Gastrocnemius medialis (tissue), 4 donors: ENCODE measurements around the gene MICU1. TPM values are rescaled to one million over a fixed set of nuclear protein-coding genes. Genes with fewer than 3 reads are reported as not detected.
"Not testable (repeated sequence)": the region's sequence is repeated elsewhere in the genome, so short reads cannot be mapped to it uniquely, and the experiment has no call there.

Experiments used
- ATAC-seq, 2 donors: fragments of 150-250 bp; one replicate each; pipeline ENCODE4 v1.9.1; 2016
- DNase-seq, 2 donors: peaks; one replicate each; pipeline ENCODE4 v3.0.0-alpha.2; 2019
- H3K27ac ChIP-seq, 4 donors: fragments of 200-600 bp; sonication (generic); 1 replicate in 1 of 4; 2 replicates in 3 of 4; pipeline ENCODE4 v1.5.1; 2016 to 2018; ENCODE audit warnings: mild to moderate bottlenecking in 2 of 4, moderate library complexity in 1 of 4
- H3K27me3 ChIP-seq, 3 donors: fragments of 200-600 bp; sonication (generic) in 2 of 3; 1 replicate in 1 of 3; 2 replicates in 2 of 3; pipeline versions ENCODE4 v1.5.1 to v1.6.0; 2016 to 2019; ENCODE audit warnings: mild to moderate bottlenecking in 1 of 3, moderate library complexity in 1 of 3
- H3K36me3 ChIP-seq, 2 donors: fragments of 200-600 bp; sonication (generic) in 1 of 2; one replicate each; pipeline ENCODE4 v1.5.1; 2017 to 2018
- H3K4me1 ChIP-seq, 2 donors: fragments of 200-600 bp; sonication (generic) in 1 of 2; one replicate each; pipeline ENCODE4 v1.5.1; 2016 to 2017; ENCODE audit warnings: mild to moderate bottlenecking in 2 of 2
- H3K4me3 ChIP-seq, 4 donors: fragments of 200-600 bp; sonication (generic) in 3 of 4; 1 replicate in 1 of 4; 2 replicates in 3 of 4; pipeline ENCODE4 v1.5.1; 2016 to 2019; ENCODE audit warnings: mild to moderate bottlenecking in 2 of 4
- H3K9me3 ChIP-seq, 3 donors: fragments of 200-600 bp; sonication (generic) in 2 of 3; 1 replicate in 1 of 3; 2 replicates in 2 of 3; pipeline ENCODE4 v1.5.1; 2016 to 2019
- CTCF ChIP-seq, 5 experiments: fragments of 450-650 bp in 3 of 5; fragments of 200-600 bp in 2 of 5; sonication (generic) in 2 of 5; IDR thresholded peaks in 4 of 5; conservative IDR thresholded peaks in 1 of 5; 1 replicate in 4 of 5; 2 replicates in 1 of 5; pipeline ENCODE4 v1.5.1; 2016 to 2019; ENCODE audit warnings: antibody characterized with exemption in 5 of 5, mild to moderate bottlenecking in 3 of 5, moderate library complexity in 3 of 5
- POLR2A ChIP-seq, 2 donors: fragments of 450-650 bp; IDR thresholded peaks; one replicate each; pipeline ENCODE4 v1.6.1; 2017; ENCODE audit warnings: antibody characterized with exemption in 2 of 2, mild to moderate bottlenecking in 2 of 2, moderate library complexity in 2 of 2
- in situ Hi-C, 4 donors: fragments of 200-750 bp; cut with MboI; loops; one replicate each; pipeline versions ENCODE4 v1.15.0 to v1.8.0; 2017; ENCODE audit warnings: low sequenced_read_pairs in 4 of 4
- intact Hi-C: fragments of 100-400 bp; cut with DNase I; formaldehyde crosslinking; loops from one replicate; pipeline ENCODE4 v1.15.1; 2023; ENCODE audit warnings: low total_unique reads
- total RNA-seq, 4 donors: library from RNA; depleted of rRNA; stranded (reverse); fragments of >200 nt; gene quantifications; one replicate each; pipeline versions ENCODE4 v1.1.0 to v1.2.3, GENCODE V29; 2016

The MICU1 gene
- total RNA-seq, 4 donors from 2014 or later: 42.7 to 62.2 (median 51.9) TPM

- in situ Hi-C loops (no loop called here), intact Hi-C loops (no loop called here)
- Histone ChIP-seq H3K9me3 (no peaks in the 10 kb centered on the region), H3K4me3 (no peak overlapping the region), H3K4me1 (no peaks in the 10 kb centered on the region), H3K27me3 (no peaks in the 10 kb centered on the region), H3K36me3 (no peaks in the 10 kb centered on the region), H3K27ac (no peak overlapping the region)
- ATAC-seq (no peak), DNase-seq (no peak)
- no peak for TF ChIP-seq CTCF (IDR thresholded peaks at IDR 0.05 in 4 of 5, conservative IDR thresholded peaks at IDR 0.05 in 1 of 5)
- TF ChIP-seq POLR2A (IDR thresholded peaks at IDR 0.05): no peak
Measured at GRCh38 chr10:72386916-72387586, 238.8 kb downstream of the MICU1 start.

- intact Hi-C loops: no loop called here
- H3K4me1 ChIP-seq: no peaks in the 10 kb centered on the region
- no peak for TF ChIP-seq CTCF (IDR thresholded peaks at IDR 0.05 in 4 of 5, conservative IDR thresholded peaks at IDR 0.05 in 1 of 5)
- no peak for TF ChIP-seq POLR2A (IDR thresholded peaks at IDR 0.05)
- in situ Hi-C loops: no loop called here
- no peaks in the 10 kb centered on the region for H3K36me3 ChIP-seq
- ATAC-seq (no peak), DNase-seq (no peak)
- no peak overlapping the region for H3K27ac ChIP-seq
- H3K9me3 ChIP-seq: no peaks in the 10 kb centered on the region
- no peak overlapping the region for H3K4me3 ChIP-seq
- no peaks in the 10 kb centered on the region for H3K27me3 ChIP-seq
Measured at GRCh38 chr10:72385724-72386123, 240.2 kb downstream of the MICU1 start.

GRCh38 chr10:72384982-72385381 lies 240.9 kb downstream of the MICU1 start:
- H3K9me3 ChIP-seq, H3K4me1 ChIP-seq, ATAC-seq, in situ Hi-C loops, H3K27ac ChIP-seq, DNase-seq, intact Hi-C loops, H3K27me3 ChIP-seq, H3K36me3 ChIP-seq, H3K4me3 ChIP-seq: not testable (repeated sequence)

GRCh38 chr10:72379776-72380175 lies 246.1 kb downstream of the MICU1 start:
- H3K4me1 ChIP-seq: no peaks in the 10 kb centered on the region
- no peaks in the 10 kb centered on the region for H3K9me3 ChIP-seq
- TF ChIP-seq POLR2A (IDR thresholded peaks at IDR 0.05) (no peak), CTCF (IDR thresholded peaks at IDR 0.05 in 4 of 5, conservative IDR thresholded peaks at IDR 0.05 in 1 of 5) (no peak)
- ATAC-seq (no peak), DNase-seq (no peak)
- H3K27me3 ChIP-seq: no peaks in the 10 kb centered on the region
- H3K36me3 ChIP-seq: peaks cover 0 to 7% of the 10 kb centered on the region in 2 donors
- in situ Hi-C loops (no loop called here), intact Hi-C loops (no loop called here)
- H3K4me3 ChIP-seq: no peak overlapping the region
- no peak overlapping the region for H3K27ac ChIP-seq

GRCh38 chr10:72379062-72379461 lies 246.8 kb downstream of the MICU1 start:
- in situ Hi-C loops: no loop called here
- Histone ChIP-seq H3K9me3 (no peaks in the 10 kb centered on the region), H3K27ac (no peak overlapping the region), H3K4me1 (no peaks in the 10 kb centered on the region), H3K36me3 (peaks cover 0 to 11% of the 10 kb centered on the region in 2 donors), H3K4me3 (no peak overlapping the region), H3K27me3 (no peaks in the 10 kb centered on the region)
- intact Hi-C loops: no loop called here
- no peak for ATAC-seq
- DNase-seq: no peak
- TF ChIP-seq CTCF (IDR thresholded peaks at IDR 0.05 in 4 of 5, conservative IDR thresholded peaks at IDR 0.05 in 1 of 5) (no peak), POLR2A (IDR thresholded peaks at IDR 0.05) (no peak)
